HG03565 (cell line): ENCODE measurements around the gene PNPLA2.

ENCODE experiments used
- ATAC-seq: cut with Tn5 transposase; IDR thresholded peaks from one replicate; pipeline ENCODE4 v1.9.1; 2021; ENCODE audit warnings: mild to moderate bottlenecking, moderate library complexity; ENCODE audit not compliant: unreplicated experiment

The PNPLA2 gene

DNA sequence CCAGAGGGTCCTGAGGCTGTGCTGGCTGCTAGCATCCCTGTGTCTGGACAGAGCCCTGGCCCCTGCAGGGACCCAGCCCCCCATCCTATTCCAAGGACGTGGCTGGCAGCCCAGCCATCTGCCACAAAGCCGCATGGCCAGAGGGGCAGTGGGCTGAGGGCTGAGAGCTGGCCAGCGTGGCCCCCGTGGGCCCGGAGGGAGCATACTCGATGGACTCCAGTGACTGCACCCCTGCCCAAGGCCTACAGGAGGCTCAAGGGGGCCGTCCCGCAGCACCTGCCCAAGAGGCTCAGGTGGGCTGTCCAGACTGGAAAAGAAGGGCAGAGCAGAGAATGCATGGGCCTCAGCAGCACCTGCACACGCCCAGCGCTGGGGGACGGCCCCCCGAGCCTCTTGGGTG, 37.1 kb downstream of the PNPLA2 start:
- ATAC-seq = no peak

DNA sequence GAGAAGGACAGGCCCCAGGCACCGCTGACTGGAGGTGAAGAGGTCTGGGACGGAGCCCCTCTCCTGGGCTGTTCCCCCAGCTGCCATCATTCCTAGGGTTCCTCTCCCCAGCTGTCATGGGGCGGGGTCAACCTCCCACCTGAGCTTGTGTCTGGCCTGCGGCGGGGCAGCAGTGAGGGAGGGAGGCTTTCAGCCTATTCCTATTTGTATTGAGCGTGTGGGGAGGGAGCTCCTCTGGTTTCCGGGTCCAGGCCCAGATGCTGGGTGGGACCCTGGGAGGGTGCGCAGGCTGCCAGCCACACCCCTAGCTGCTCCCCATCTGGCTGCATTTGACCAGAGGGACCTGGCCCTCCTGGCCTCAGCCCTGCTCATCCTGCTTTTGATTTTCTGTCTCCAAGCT, 37.7 kb downstream of the PNPLA2 start:
- ATAC-seq = no peak

DNA sequence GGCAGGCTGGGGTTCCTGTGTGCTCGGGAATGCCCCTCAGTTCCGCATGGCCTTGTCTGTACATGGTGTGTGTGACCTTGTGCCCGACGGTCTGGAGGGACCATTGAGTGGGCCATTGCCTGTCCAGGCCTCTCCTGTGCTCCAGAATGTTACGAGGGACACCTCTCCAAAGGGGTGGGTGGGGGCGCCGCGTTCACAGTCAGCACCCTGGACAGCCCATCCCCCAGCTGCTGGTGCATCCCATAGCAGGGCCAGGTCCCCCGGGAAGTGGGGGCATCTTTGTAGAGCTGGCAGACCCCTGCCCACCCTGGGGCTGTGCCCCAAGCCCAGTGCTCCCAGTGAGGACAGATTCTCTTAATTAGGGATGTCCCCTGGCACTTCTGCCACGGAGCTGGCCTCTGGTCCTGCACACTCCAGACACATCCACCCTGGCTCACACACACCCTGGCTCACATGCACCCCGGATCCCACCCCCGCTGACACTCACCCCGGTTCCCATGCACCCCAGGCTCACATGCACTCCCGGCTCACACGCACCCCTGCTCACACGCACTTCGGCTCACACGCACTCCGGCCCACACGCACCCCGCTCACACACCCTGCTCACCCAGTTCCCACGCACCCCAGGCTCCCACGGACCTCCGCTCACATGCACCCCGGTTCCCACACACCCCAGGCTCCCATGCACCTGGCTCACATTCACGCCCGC, 39.5 kb downstream of the PNPLA2 start:
- no peak for ATAC-seq

DNA sequence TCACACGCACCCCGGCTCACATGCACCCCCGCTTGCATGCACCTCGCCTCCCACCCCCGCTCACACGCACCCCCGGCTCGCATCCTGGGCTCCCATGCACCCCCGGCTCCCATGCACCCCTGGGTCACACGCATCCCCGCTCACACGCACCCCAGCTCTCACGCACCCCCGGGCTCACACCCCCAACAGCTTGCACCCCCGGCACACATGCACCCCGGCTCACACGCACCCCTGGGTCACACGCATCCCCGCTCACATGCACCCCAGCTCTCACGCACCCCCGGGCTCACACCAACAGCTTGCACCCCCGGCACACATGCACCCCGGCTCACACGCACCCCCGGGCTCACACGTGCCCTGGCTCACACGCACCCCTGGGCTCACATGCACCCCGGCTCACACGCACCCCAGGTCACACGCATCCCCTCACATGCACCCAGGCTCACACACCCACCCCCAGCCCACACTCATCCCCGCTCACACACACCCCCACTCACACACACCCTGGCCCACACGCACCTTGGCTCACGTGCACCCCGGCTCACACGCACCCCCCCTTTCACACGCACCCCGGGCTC, 40.1 kb downstream of the PNPLA2 start:
- ATAC-seq = no peak

DNA sequence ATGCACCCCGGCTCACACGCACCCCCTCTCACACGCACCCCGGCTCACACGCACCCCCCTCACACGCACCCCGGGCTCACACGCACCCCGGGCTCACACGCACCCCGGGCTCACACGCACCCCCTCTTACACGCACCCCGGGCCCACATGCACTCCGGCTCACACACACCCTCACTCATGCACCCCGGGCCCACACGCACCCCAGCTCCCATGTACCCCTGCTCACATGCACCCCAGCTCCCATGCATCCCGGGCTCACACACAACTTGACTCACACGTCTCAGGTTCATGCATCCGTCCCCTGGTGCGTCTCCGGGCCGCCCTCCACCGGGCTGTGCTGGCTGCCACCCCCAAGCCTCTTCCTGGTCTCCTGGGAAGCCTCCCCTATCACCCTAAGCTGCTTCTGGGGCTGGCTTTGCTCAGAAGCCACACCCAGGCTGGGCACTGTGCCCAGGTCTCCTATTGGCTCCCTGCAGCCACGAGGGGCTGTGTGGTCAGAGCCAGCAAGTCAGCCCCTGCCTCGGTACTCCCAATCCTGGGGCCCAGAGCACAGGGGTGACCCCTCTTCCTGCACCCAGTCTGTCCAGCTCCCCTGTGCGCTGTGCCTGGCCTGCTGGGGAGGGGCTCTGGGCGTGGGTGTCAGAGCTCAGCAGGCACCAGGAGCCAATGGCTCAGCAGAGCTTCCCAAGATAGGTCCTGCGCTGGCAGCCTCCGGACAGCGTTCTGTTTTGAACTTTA, 40.8 kb downstream of the PNPLA2 start:
- no peak for ATAC-seq

DNA sequence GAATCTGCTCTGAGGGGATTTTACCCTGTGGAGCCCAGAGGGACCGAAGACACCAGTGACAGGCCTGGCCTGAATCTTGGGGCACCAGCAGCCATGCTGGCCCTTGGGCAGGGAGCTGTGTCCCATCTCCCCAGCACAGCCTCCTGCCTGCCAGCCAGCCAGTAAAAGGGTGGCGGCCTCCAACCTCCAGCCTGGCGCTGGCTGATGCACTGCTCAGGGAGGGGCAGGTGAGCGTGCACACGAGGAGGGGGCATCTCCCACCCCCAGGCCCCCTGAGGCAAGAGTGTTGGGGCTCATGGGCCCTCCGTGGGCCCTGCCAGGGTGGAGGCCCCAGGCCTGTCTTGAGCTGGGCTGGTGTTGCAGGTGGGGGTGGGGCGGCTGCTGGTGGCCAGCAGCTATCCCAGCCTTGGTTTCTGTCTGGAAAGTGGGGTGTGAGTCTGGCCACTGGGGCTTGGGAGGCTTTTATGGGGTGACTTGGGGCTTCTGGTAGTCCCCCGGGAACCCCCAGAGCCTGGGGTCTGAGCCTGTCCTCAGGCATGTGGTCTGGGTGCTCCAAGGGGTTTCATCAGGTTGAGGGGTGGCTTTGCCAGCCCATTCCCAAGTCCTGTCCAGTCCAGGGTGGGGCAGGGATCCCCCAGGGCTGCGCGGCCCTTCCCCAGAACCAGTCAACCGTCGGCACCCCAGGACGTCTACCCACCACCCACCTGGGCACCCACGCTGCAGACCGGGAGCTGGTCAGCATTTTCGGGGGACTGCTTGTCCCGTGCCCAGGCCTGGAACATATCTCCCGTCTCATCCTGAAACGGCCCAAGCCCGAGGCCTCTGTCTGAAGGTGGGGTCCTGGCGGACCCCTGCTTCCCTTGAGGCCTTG, 41.8 kb downstream of the PNPLA2 start:
- no peak for ATAC-seq

DNA sequence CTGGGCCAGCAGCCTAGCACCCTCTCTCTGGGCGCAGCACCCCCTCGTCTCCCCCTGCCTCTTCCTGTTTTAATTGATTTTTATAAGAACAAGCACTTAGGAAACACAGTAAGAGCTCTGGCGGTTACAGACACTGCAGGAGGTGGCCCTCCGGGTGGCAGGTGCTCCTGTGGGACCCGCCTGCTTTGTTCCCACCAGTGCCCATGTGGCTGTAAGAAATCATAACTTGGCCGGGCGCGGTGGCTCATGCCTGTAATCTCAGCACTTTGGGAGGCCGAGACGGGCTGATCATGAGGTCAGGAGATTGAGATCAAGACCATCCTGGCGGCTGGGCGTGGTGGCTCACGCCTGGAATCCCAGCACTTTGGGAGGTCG, 42.4 kb downstream of the PNPLA2 start:
- ATAC-seq = no peak

DNA sequence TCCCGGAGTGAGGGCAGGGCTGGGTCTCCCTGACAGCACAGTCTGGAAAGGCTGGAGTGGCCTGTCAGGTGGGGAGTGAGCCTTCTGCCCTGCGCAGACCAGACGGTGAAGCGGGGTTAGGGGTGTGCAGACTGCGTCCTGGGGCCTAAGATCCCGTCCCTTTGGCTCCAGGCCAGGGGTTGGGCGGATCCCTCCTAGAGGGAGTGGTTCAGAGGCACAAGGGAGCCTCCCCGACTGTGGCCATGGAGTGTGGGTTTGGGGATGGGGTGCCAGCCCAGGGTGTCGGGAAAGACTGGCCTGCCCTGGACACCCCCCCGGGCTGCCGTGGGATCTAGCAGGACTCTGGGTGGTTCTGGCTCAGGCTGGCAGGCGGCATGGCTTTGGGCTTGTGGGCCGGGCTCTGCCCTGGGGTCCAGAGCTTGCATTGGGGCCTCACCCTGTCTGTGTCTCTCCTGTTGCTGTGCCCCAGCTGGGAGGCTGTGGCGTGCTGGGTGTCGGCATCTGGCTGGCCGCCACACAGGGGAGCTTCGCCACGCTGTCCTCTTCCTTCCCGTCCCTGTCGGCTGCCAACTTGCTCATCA, 43.5 kb downstream of the PNPLA2 start:
- ATAC-seq = no peak

DNA sequence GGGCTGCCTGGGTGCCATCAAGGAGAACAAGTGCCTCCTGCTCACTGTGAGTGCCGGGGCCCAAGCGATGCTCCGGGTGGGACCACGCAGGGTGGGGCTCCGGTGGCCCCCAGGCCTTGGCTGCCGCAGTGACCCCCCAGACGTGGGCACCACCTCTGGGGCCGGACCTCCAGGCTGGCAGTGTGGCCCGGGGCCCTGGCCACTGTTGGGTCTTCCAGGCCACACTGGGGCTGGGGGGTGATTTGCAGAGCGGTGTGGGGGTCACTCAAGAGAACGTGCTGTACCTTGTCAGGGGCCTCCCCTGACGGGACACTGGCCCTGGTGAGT, 43.9 kb downstream of the PNPLA2 start:
- ATAC-seq = no peak

DNA sequence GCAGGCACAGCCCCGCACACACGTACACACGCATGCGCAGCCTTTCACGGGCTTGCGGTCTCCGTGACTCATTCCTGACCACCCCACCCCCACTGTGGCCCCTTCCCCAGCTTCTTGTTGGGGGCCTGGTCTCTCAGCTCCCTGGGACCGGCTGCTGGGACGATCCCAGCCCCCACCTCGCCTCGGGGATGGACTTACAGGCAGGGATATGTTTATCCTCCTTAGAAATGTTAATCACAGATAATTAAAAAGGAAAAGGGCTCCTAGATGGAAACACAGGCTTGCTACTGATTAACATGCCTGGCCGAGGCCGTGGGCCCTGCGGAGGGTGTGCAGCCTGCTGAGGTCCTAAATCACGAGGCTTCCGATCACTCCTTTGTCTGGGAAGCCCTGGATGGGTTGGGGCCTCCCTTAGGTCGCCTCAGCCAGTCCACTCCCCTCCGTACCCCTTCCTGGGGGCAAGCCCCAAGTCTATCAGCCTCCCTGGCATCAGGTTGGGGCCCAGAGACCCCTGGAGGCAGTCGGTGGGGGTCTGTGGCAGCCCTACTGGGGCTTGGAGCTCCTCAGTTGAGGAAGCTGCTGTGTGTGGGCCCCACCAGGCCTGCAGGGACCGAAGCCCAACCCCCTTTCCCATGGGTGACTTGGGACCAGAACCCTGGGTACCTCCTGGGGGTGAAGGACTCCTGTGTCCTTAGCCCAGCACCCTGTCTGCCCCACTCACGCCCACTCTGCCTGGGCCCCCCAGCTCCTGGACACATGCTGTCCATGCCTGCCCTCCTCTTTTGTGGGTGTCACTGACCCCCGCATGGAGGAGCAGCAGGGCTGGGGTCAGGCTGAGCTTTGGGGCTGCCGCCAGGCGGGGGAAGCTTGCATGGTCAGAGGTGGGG, 44.6 kb downstream of the PNPLA2 start:
- no peak for ATAC-seq

DNA sequence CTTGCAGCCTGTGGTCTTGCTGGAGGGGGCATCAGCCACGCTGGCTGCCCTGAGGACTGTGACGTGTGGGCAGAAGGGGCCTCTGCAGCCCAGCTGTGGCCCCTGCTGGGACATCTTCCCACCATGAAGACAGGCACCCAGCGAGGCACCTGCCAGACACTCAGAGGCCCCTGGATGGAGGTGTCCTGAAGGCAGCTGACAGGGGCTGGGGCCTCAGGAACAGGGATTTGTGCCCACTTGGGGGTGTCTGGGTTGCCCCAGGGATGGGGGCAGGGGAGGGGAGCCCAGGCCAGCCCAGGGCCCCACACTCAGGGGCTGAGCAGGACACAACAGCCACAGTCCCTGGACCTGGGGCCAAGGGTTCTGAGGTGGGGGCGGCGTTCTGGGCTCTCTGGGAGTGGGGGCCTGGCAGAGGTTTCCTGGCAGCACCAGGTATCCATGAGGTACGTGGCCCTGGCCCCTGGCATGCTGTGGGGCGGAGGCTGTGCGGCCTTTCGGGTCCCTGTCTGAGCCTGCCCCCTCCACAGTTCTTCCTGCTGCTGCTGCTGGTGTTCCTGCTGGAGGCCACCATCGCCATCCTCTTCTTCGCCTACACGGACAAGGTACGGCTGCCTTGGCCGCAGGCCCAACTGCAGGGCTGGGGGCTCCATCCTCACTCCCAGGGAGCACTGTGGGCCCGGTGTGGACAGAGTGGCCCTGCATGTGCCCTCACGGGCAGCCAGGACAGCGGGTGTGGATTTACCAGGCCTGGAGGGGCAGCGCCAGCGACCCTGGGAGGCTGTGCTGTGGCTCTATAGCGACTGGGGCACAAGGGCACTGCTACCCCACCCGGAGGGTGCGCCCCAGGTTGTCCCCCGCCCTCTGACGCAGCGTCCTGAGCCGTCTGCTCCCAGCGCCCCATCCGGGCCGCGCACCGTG, 45.5 kb downstream of the PNPLA2 start:
- no peak for ATAC-seq

DNA sequence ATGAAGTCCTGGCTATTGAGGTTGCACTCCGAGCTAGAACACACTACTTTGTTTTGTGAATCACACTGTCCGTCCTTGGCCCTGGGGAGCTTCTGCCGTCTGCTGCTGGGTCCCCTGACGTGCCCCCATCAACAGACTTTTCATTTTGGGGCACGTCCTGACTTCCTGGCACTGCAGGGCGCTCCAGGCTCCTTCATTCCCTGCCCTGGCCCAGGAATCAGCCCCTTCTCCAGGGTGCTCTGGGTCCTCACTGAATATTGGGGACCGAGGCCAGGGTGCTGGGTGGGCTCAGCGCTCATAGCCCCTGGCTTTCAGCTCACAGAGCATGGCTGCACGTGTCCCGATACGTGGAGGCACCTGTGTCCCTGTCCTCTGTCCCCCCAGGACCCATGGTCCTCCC, 46.2 kb downstream of the PNPLA2 start:
- no peak for ATAC-seq

DNA sequence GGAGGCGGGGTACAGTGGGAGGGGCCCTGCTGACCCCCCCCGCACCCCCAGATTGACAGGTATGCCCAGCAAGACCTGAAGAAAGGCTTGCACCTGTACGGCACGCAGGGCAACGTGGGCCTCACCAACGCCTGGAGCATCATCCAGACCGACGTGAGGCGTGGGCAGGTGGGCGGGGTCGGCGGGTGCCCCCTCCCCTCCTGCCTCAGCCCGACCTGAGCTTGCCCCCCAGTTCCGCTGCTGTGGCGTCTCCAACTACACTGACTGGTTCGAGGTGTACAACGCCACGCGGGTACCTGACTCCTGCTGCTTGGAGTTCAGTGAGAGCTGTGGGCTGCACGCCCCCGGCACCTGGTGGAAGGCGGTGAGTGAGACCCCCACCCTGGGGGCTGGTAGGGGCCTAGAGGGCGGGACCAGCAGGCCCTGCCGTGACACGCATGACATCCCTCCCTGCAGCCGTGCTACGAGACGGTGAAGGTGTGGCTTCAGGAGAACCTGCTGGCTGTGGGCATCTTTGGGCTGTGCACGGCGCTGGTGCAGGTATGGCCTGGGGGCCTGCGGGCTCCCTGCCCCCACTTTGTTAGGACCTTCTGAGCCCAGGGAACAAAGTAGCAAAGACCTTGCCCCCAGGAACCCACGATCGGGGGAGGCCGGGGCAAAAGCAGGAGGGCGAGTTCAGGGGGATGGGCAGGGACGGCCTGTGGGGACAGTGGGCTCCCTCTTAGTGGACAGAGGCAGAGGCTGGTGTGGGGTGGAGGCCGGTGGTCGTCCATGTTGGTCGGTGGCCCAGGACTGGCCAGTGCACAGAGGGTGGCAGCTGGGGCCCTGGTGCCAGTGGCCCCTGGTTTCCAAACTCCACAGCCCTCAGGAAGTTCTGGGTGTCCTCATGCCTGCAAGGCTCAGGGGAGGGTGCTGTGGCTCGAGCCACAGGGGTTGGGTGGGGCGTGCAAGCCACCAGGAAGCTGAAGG, 47.0 kb downstream of the PNPLA2 start:
- ATAC-seq = no peak

DNA sequence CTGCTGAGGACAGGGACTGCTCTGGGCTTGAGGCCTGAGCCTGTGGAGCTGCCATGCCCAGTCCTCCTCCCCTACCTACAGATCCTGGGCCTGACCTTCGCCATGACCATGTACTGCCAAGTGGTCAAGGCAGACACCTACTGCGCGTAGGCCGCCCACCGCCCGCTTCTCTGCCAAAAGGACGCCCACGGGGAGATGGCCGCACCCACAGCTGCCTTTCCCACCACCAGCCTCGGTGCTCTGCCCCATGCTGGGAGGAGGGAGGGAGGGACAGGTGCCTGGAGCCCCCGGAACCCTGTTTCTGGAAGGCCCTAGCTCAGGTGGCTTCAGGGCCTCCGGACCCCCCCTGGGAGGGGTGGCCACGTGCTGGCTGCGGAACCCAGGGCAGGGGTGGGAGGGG, 47.8 kb downstream of the PNPLA2 start:
- ATAC-seq = no peak

DNA sequence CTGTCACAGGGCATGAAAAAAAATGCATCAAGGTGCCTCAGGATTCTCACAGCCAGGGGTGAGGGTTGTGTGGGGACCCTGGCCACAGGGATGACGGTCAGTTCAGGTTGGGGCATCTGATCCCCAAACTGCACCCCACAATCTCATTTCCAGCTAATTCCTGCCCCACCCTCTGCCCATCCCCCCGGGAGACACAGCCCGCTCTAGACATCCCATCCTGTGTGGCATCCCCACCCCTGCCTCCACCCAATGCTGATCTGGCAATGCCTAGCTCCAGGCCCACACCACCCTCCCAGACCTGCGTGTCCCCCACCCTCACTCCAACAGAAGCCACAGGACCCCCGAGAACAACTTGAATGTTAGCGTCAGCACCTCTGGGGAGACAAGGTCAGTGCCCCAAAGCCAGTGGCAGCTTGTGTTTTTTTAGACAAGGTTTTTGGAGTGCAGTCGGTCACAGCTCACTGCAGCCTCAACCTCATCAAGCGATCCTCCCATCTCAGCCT, 49.2 kb downstream of the PNPLA2 start:
- ATAC-seq = no peak

DNA sequence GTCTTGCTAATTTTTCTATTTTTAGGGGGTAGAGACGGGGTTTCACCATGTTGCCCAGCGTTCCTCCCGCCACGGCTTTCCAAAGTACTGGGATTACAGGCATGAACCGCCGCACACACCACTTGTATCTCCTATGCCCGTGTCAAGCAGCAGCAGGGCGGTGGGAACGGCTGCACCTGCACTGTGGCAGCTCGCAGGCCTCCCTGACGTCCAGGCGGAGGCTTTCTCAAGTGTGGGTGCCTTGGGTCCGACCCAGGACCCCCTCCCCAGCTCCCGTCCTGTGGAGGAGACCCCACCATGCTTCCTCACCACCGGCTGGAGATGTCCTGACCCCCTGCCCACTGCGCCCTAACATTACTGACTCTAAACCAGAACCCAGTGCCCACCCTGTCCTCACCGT, 49.7 kb downstream of the PNPLA2 start:
- no peak for ATAC-seq

DNA sequence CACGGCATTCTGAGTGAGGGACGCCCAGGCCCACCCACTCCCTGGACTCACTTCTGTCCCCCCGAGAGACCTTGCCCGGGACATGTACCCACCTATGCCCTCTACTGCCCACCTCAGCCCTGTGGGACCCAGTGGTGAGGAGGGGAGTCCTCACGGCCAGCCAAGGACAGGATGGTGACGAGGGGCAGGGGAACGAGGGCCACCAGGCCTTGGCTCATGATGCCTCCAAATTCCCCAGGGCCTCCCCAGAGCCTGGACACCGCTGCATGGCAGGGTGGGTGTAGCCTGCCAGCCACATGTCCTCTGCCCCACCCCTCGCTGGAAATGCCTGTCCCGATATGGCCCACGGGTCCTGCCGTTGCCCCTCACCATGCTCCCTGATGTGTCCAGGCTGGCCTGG, 50.1 kb downstream of the PNPLA2 start:
- ATAC-seq = no peak
